Loucy (cell line): Measurements from ENCODE around the gene BEND5.

Experiments
- H2AFZ ChIP-seq: fragments of 200-600 bp; sonication (generic); 2 replicates; pipeline ENCODE4 v1.6.0; 2016; ENCODE audit warnings: antibody characterized with exemption, mild to moderate bottlenecking, low read length, moderate library complexity
- H3F3A ChIP-seq: fragments of 200-600 bp; 2 replicates; pipeline ENCODE4 v1.6.0; 2016; ENCODE audit warnings: antibody characterized with exemption, low read depth, mild to moderate bottlenecking
- H3K27me3 ChIP-seq: fragments of 200-600 bp; sonication (generic); 2 replicates; pipeline ENCODE4 v1.6.1; 2014; ENCODE audit warnings: low read length, mild to moderate bottlenecking; ENCODE audit not compliant: insufficient read depth, poor library complexity, severe bottlenecking
- H3K36me3 ChIP-seq: fragments of 200-600 bp; sonication (generic); 2 replicates; pipeline ENCODE4 v1.6.1; 2016; ENCODE audit warnings: low read length; ENCODE audit not compliant: insufficient read depth
- H3K4me1 ChIP-seq: fragments of 200-600 bp; sonication (generic); 2 replicates; pipeline ENCODE4 v1.5.1; 2014; ENCODE audit warnings: low read length, mild to moderate bottlenecking; ENCODE audit not compliant: insufficient read depth, poor library complexity, severe bottlenecking
- H3K4me2 ChIP-seq: fragments of 200-600 bp; sonication (generic); 2 replicates; pipeline ENCODE4 v1.6.0; 2014; ENCODE audit warnings: antibody characterized with exemption, low read length, low read depth, mild to moderate bottlenecking; ENCODE audit not compliant: poor library complexity, severe bottlenecking
- H3K4me3 ChIP-seq: fragments of 200-600 bp; sonication (generic); 2 replicates; pipeline ENCODE4 v1.5.1; 2014; ENCODE audit warnings: low read length, mild to moderate bottlenecking, mixed read lengths; ENCODE audit not compliant: poor library complexity, severe bottlenecking
- H3K79me2 ChIP-seq: fragments of 200-600 bp; sonication (generic); 2 replicates; pipeline ENCODE4 v1.6.1; 2014; ENCODE audit warnings: low read length; ENCODE audit not compliant: insufficient read depth
- H3K9ac ChIP-seq: fragments of 200-600 bp; sonication (generic); 2 replicates; pipeline ENCODE4 v1.6.0; 2014; ENCODE audit warnings: mild to moderate bottlenecking, low read depth, low read length, moderate library complexity; ENCODE audit not compliant: poor library complexity, severe bottlenecking
- H3K9me2 ChIP-seq: fragments of 200-600 bp; sonication (generic); replicated peaks from 2 replicates; pipeline ENCODE4 v1.6.1; 2016; ENCODE audit warnings: low read depth, low read length, mixed read lengths
- H3K9me3 ChIP-seq: fragments of 200-600 bp; sonication (generic); 2 replicates; pipeline ENCODE4 v1.6.1; 2014; ENCODE audit warnings: mild to moderate bottlenecking, antibody characterized with exemption, low read length, low read depth; ENCODE audit not compliant: insufficient read depth
- H4K20me1 ChIP-seq: fragments of 200-600 bp; sonication (generic); 2 replicates; pipeline ENCODE4 v1.6.0; 2014; ENCODE audit warnings: antibody characterized with exemption, low read length, mild to moderate bottlenecking; ENCODE audit not compliant: insufficient read depth, poor library complexity, severe bottlenecking
- EZH2phosphoT487 ChIP-seq: fragments of 200-600 bp; IDR thresholded peaks from 2 replicates; pipeline ENCODE4 v1.6.1; 2018; ENCODE audit warnings: antibody characterized with exemption, mild to moderate bottlenecking, moderate library complexity, borderline replicate concordance
- TF ChIP-seq, protein P1 (sequence below): fragments of 200-600 bp; sonication (generic); conservative IDR thresholded peaks from 2 replicates; pipeline ENCODE4 v1.5.1; 2014; ENCODE audit warnings: mild to moderate bottlenecking, antibody characterized with exemption, low read length

The BEND5 gene

DNA sequence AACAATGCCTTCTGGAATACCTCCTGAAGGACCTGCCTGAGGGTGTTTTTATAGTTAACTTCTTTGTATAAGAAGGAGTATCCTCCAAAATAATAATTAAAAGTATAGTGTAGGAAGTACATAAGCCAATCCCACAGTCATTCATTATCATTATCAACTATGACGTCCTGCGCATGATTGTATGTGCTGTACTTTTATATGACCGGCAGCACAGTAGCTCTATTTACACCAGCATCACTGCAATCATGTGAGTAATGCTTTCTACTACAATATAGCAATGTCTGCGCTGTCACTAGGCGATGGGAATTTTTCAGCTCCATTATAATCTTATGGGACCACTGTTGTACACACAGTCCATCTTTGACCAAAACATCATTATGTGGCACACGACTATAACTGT lies 72.0 kb downstream of the BEND5 start:
- Histone ChIP-seq H3K27me3 (no peaks in the 10 kb centered on the region), H3K79me2 (no peaks in the 10 kb centered on the region), H3K9me3 (no peaks in the 10 kb centered on the region), H3K9ac (no peak overlapping the region), H3K4me3 (no peak overlapping the region), H3K9me2 (no peaks in the 10 kb centered on the region), H3K4me1 (no peaks in the 10 kb centered on the region), H2AFZ (no peak overlapping the region), H4K20me1 (no peaks in the 10 kb centered on the region), H3F3A (no peaks in the 10 kb centered on the region), H3K36me3 (no peaks in the 10 kb centered on the region), H3K4me2 (no peak overlapping the region)
- TF ChIP-seq EZH2phosphoT487, result no peak
- TF ChIP-seq, protein P1, sequence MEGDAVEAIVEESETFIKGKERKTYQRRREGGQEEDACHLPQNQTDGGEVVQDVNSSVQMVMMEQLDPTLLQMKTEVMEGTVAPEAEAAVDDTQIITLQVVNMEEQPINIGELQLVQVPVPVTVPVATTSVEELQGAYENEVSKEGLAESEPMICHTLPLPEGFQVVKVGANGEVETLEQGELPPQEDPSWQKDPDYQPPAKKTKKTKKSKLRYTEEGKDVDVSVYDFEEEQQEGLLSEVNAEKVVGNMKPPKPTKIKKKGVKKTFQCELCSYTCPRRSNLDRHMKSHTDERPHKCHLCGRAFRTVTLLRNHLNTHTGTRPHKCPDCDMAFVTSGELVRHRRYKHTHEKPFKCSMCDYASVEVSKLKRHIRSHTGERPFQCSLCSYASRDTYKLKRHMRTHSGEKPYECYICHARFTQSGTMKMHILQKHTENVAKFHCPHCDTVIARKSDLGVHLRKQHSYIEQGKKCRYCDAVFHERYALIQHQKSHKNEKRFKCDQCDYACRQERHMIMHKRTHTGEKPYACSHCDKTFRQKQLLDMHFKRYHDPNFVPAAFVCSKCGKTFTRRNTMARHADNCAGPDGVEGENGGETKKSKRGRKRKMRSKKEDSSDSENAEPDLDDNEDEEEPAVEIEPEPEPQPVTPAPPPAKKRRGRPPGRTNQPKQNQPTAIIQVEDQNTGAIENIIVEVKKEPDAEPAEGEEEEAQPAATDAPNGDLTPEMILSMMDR, result no peak

DNA sequence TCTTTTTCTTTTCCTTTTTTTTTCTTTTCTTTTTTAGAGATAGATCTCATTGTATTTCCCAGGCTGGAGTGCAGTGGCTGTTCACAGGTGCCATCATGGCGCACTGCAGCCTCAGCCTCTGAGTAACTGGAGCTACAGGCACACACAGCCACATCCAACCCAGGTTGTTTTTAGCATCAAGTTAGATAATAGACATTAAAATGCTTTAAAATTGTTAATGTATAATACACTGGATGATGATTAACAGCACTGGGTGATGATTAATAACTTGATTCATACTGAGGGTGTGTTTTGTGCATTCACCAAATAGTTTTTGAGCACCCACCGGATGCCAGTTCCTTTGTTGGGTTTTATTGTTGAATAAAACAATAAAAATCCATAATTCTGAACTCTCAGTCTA lies 75.2 kb downstream of the BEND5 start:
- Histone ChIP-seq H3K9me2 (no peaks in the 10 kb centered on the region), H2AFZ (no peak overlapping the region), H3K4me3 (no peak overlapping the region), H3K36me3 (no peaks in the 10 kb centered on the region), H3K9ac (no peak overlapping the region), H3K4me1 (no peaks in the 10 kb centered on the region), H3F3A (no peaks in the 10 kb centered on the region), H3K79me2 (no peaks in the 10 kb centered on the region), H3K27me3 (no peaks in the 10 kb centered on the region), H3K4me2 (no peak overlapping the region), H4K20me1 (no peaks in the 10 kb centered on the region), H3K9me3 (no peaks in the 10 kb centered on the region)
- TF ChIP-seq, protein P1, result no peak
- TF ChIP-seq EZH2phosphoT487, result no peak

DNA sequence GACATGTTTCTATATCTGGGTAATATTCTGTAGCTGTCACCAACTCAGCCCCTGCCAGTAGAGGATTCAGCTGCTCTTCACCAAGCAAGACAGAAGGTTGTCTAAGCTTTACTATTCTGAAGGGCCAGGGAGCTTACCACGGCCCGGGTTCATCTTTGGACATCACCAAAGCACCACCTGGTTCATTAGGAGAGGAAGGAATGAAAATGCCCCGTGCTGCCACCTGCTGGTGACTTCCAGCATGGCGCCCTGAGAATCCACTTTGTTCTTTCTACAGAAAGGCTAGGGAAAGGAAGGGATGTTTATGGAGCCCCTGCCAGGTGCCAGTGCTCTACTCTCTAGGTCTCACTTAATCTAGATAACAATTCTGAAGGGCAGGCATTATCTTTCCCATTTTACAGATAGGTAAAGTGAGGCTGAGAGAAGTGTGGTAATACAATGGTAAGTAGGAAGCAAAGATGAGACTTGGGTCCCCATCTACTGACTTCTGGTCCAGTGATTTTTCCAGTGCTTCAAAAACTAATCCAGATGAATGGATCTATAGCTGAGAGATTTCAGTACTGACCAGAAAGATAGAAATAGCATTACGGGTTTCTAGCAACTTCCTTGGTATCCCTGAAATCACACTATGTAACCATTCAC lies 79.5 kb downstream of the BEND5 start:
- no peaks in the 10 kb centered on the region for H3K27me3 ChIP-seq
- no peaks in the 10 kb centered on the region for H3F3A ChIP-seq
- H3K4me2 ChIP-seq, result no peak overlapping the region
- H3K4me3 ChIP-seq, result no peak overlapping the region
- H3K9me3 ChIP-seq, result no peaks in the 10 kb centered on the region
- no peaks in the 10 kb centered on the region for H3K79me2 ChIP-seq
- 0 out of 2 replicates have a peak overlapping the region, but pooled peaks have one; percentile 31 for H2AFZ ChIP-seq
- H4K20me1 ChIP-seq, result no peaks in the 10 kb centered on the region
- no peak overlapping the region for H3K9ac ChIP-seq
- H3K9me2 ChIP-seq, result no peaks in the 10 kb centered on the region
- TF ChIP-seq, protein P1, result peak; percentile 91
- TF ChIP-seq EZH2phosphoT487, result no peak
- H3K4me1 ChIP-seq, result no peaks in the 10 kb centered on the region
- no peaks in the 10 kb centered on the region for H3K36me3 ChIP-seq
